Muscle layer of colon (tissue), 2 donors: Measurements from ENCODE around the gene GTF3C1.

Experiments
- H3K27ac ChIP-seq: one replicate; pipeline ENCODE4 v1.7.0; 2013; ENCODE audit warnings: low read depth, mild to moderate bottlenecking, low read length, moderate library complexity
- H3K27me3 ChIP-seq, 2 donors: one replicate each; pipeline ENCODE4 v1.7.0; 2013; ENCODE audit warnings: low read length in 2 of 2, mild to moderate bottlenecking in 2 of 2; ENCODE audit not compliant: insufficient read depth in 2 of 2, control insufficient read depth in 1 of 2
- H3K36me3 ChIP-seq: one replicate; pipeline ENCODE4 v1.7.0; 2013; ENCODE audit warnings: mild to moderate bottlenecking, low read length; ENCODE audit not compliant: insufficient read depth
- H3K4me1 ChIP-seq: one replicate; pipeline ENCODE4 v1.7.0; 2013; ENCODE audit warnings: mild to moderate bottlenecking, low read length; ENCODE audit not compliant: insufficient read depth
- H3K4me3 ChIP-seq, 2 donors: one replicate each; pipeline ENCODE4 v1.7.0; 2013; ENCODE audit warnings: low read length in 2 of 2, low read depth in 1 of 2, mild to moderate bottlenecking in 1 of 2, moderate library complexity in 1 of 2
- H3K9ac ChIP-seq: one replicate; pipeline ENCODE4 v1.7.0; 2013; ENCODE audit warnings: low read length
- H3K9me3 ChIP-seq: one replicate; pipeline ENCODE4 v1.7.0; 2013; ENCODE audit warnings: mild to moderate bottlenecking, low read length
- donor health status: abdominal sarcoma.
- donor health status: Adenocarcinoma of cecum.

The GTF3C1 gene

GRCh38 chr16:27539120-27539519 is 10.6 kb downstream of the GTF3C1 start:
- Histone ChIP-seq H3K4me1 (no peaks in the 10 kb centered on the region), H3K27ac (no peak overlapping the region), H3K36me3 (peaks cover 80% of the 10 kb centered on the region), H3K4me3 (no peak overlapping the region), H3K9ac (no peak overlapping the region), H3K9me3 (no peaks in the 10 kb centered on the region), H3K27me3 (no peaks in the 10 kb centered on the region)

- Histone ChIP-seq H3K36me3 (peaks cover 80% of the 10 kb centered on the region), H3K27me3 (no peaks in the 10 kb centered on the region), H3K9me3 (no peaks in the 10 kb centered on the region), H3K27ac (no peak overlapping the region), H3K4me1 (no peaks in the 10 kb centered on the region), H3K4me3 (no peak overlapping the region), H3K9ac (no peak overlapping the region)
Observed at GRCh38 chr16:27538528-27538927, 11.2 kb downstream of the GTF3C1 start.

- H3K4me1 ChIP-seq, result no peaks in the 10 kb centered on the region
- no peak overlapping the region for H3K4me3 ChIP-seq
- no peaks in the 10 kb centered on the region for H3K27me3 ChIP-seq
- no peak overlapping the region for H3K27ac ChIP-seq
- H3K36me3 ChIP-seq, result peaks cover 82% of the 10 kb centered on the region
- no peaks in the 10 kb centered on the region for H3K9me3 ChIP-seq
- no peak overlapping the region for H3K9ac ChIP-seq
Observed at GRCh38 chr16:27534256-27534655, 15.5 kb downstream of the GTF3C1 start.

- H3K9ac ChIP-seq, result no peak overlapping the region
- no peak overlapping the region for H3K27ac ChIP-seq
- H3K4me1 ChIP-seq, result no peaks in the 10 kb centered on the region
- no peaks in the 10 kb centered on the region for H3K27me3 ChIP-seq
- no peak overlapping the region for H3K4me3 ChIP-seq
- peaks cover 85% of the 10 kb centered on the region for H3K36me3 ChIP-seq
- H3K9me3 ChIP-seq, result no peaks in the 10 kb centered on the region
Observed at GRCh38 chr16:27531826-27532800, 17.6 kb downstream of the GTF3C1 start.

- Histone ChIP-seq H3K9me3 (no peaks in the 10 kb centered on the region), H3K4me3 (no peak overlapping the region), H3K27me3 (no peaks in the 10 kb centered on the region), H3K4me1 (no peaks in the 10 kb centered on the region), H3K27ac (no peak overlapping the region), H3K9ac (no peak overlapping the region), H3K36me3 (peaks cover 86% of the 10 kb centered on the region)
Observed at GRCh38 chr16:27531186-27531585, 18.5 kb downstream of the GTF3C1 start.

- no peaks in the 10 kb centered on the region for H3K4me1 ChIP-seq
- H3K36me3 ChIP-seq, result peaks cover 93% of the 10 kb centered on the region
- no peak overlapping the region for H3K9ac ChIP-seq
- H3K4me3 ChIP-seq, result no peak overlapping the region
- H3K9me3 ChIP-seq, result no peaks in the 10 kb centered on the region
- H3K27ac ChIP-seq, result no peak overlapping the region
- no peaks in the 10 kb centered on the region for H3K27me3 ChIP-seq
Observed at GRCh38 chr16:27529962-27530361, 19.8 kb downstream of the GTF3C1 start.

GRCh38 chr16:27528294-27528693 is 21.4 kb downstream of the GTF3C1 start:
- peaks cover 96% of the 10 kb centered on the region for H3K36me3 ChIP-seq
- H3K9me3 ChIP-seq, result no peaks in the 10 kb centered on the region
- no peak overlapping the region for H3K4me3 ChIP-seq
- H3K9ac ChIP-seq, result no peak overlapping the region
- no peaks in the 10 kb centered on the region for H3K4me1 ChIP-seq
- H3K27ac ChIP-seq, result no peak overlapping the region
- H3K27me3 ChIP-seq, result no peaks in the 10 kb centered on the region

- no peak overlapping the region for H3K27ac ChIP-seq
- H3K9me3 ChIP-seq, result no peaks in the 10 kb centered on the region
- no peak overlapping the region for H3K4me3 ChIP-seq
- H3K9ac ChIP-seq, result no peak overlapping the region
- no peaks in the 10 kb centered on the region for H3K27me3 ChIP-seq
- peaks cover 3% of the 10 kb centered on the region for H3K4me1 ChIP-seq
- H3K36me3 ChIP-seq, result peaks cover 85% of the 10 kb centered on the region
Observed at GRCh38 chr16:27526180-27526579, 23.5 kb downstream of the GTF3C1 start.

- Histone ChIP-seq H3K4me3 (no peak overlapping the region), H3K27ac (no peak overlapping the region), H3K27me3 (no peaks in the 10 kb centered on the region), H3K9ac (no peak overlapping the region), H3K4me1 (peaks cover 5% of the 10 kb centered on the region), H3K36me3 (peaks cover 71% of the 10 kb centered on the region), H3K9me3 (no peaks in the 10 kb centered on the region)
Observed at GRCh38 chr16:27522173-27522707, 27.5 kb downstream of the GTF3C1 start.

GRCh38 chr16:27520982-27521673 is 28.6 kb downstream of the GTF3C1 start:
- Histone ChIP-seq H3K9me3 (no peaks in the 10 kb centered on the region), H3K27ac (no peak overlapping the region), H3K4me1 (peaks cover 5% of the 10 kb centered on the region), H3K36me3 (peaks cover 67% of the 10 kb centered on the region), H3K27me3 (no peaks in the 10 kb centered on the region), H3K4me3 (no peak overlapping the region), H3K9ac (no peak overlapping the region)

GRCh38 chr16:27518226-27518625 is 31.5 kb downstream of the GTF3C1 start:
- H3K36me3 ChIP-seq, result peaks cover 40% of the 10 kb centered on the region
- no peak overlapping the region for H3K4me3 ChIP-seq
- H3K4me1 ChIP-seq, result peaks cover 5% of the 10 kb centered on the region
- no peaks in the 10 kb centered on the region for H3K9me3 ChIP-seq
- H3K27ac ChIP-seq, result no peak overlapping the region
- H3K27me3 ChIP-seq, result no peaks in the 10 kb centered on the region
- H3K9ac ChIP-seq, result no peak overlapping the region
